GM12872 (cell line): ENCODE measurements around the gene GUCD1.

Experiments used
- CTCF ChIP-seq: IDR thresholded peaks from 3 replicates; pipeline ENCODE4 v1.5.1; 2011; ENCODE audit warnings: low read depth, mild to moderate bottlenecking, low read length, moderate library complexity; ENCODE audit not compliant: insufficient read depth

GUCD1 gene

GRCh38 chr22:24594569-24595120 is 39.7 kb upstream of the GUCD1 start:
- TF ChIP-seq CTCF: no peak

- no peak for TF ChIP-seq CTCF
Observed at GRCh38 chr22:24593836-24594568, 39.1 kb upstream of the GUCD1 start.

GRCh38 chr22:24592851-24593558 is 38.1 kb upstream of the GUCD1 start, which contains the start of gene LRRC75B:
LRRC75B (minus strand) TSS chr22:24593073; CDS start chr22:24593039, 34 bp downstream.
- no peak for TF ChIP-seq CTCF

DNA sequence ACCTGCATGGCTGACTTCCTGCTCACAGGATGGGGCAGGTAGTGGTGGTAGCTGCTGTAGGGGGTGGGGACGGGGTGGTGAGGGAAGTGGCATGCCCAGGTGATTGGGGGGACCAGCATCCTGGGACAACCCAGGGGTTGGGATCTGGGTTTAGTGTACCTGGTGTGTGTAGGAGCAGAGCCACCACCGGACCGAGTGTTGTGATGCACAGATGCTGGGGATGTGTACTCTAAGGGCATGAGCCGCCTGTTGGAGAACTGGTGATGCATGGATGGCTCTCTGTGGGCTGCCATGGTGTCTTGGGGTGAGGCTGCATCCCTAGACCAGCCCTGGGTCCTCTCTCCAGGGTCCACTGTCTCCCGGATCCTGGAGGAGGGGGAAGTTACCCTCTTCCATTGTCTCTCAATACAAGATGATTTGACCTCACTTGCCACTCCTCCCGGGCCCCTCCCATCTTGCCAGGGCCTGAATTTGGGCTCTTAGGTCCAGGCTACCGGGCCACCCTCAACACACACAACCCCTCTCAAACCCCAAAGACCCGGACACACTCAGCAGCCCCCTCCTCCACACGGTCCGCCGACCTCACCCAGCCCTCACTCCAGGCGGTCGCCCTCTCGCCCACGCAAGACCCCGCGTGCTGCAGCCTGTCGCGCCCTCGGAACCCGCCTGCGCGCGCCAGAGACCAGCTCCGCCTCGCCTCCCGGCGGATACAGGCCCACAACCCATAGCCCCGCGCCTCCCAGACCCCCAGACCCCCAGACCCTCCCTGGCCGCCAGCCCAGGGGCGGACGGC is 37.3 kb upstream of the GUCD1 start:
- no peak for TF ChIP-seq CTCF

- no peak for TF ChIP-seq CTCF
Observed at GRCh38 chr22:24591286-24591830, 36.4 kb upstream of the GUCD1 start.

DNA sequence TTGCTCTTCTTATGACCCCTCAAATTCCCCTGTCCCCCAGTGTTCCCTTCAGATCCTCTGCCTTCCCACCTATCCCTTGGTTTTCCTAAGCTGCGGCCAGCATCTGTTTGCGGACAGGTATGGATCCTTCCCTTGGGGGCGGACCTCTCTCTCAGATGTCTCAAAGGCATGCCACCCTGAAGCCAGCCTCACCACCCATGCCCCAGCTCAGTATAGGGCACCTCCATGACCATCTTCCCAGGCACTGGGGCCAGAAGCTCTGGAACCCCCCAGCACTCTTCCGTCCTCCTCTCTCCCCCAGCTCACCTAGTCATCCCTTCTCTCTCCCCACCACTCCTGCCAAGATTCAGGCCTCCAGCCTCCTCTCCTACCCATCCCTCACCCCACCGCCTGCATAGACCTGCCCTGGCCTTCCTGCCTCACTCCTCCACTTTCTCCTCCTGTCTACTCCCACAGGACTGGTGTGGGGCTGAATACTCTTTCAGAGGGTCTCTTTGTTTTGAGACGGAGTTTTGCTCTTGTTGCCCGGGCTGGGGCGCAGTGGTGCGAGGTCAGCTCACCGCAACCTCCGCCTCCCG is 35.7 kb upstream of the GUCD1 start:
- no peak for TF ChIP-seq CTCF
